ENCODE data around the gene LATS2. TPM values are rescaled to one million over a fixed set of nuclear protein-coding genes. Genes with fewer than 3 reads are reported as not detected.

Gene LATS2
- total RNA-seq, 1 experiment from 2014 or later, result 18.8 TPM

GRCh38 chr13:21012211-21012610 is 49.2 kb downstream of the LATS2 start:
- CTCF ChIA-PET, result no interaction called here
- no peaks in the 10 kb centered on the region for H3K27me3 ChIP-seq (ENCODE audit: insufficient read depth, low read length)
- H3K9ac ChIP-seq (ENCODE audit: low read length), result no peak overlapping the region
- H3K9me2 ChIP-seq (ENCODE audit: insufficient read depth), result no peaks in the 10 kb centered on the region
- POLR2A ChIA-PET, result no interaction called here
- peaks cover 15 to 17% of the 10 kb centered on the region in 2 experiments for H3K4me1 ChIP-seq (ENCODE audit: control insufficient read depth in 1 of 2, insufficient read depth in 2 of 2, low read length in 2 of 2)
- ATAC-seq (no peak), DNase-seq (ENCODE audit: low read depth, low spot score) (no peak)
- peaks cover 83% of the 10 kb centered on the region for H3K79me2 ChIP-seq (ENCODE audit: insufficient read depth, low read length)
- no peaks in the 10 kb centered on the region for H3K9me3 ChIP-seq (ENCODE audit: control insufficient read depth in 1 of 2, insufficient read depth in 1 of 2, low read depth in 1 of 2, low read length in 2 of 2)
- no peak overlapping the region for H3K4me2 ChIP-seq (ENCODE audit: low read length)
- H2AFZ ChIP-seq (ENCODE audit: low read depth, low read length, poor library complexity, severe bottlenecking), result no peak overlapping the region
- intact Hi-C loops (cut with micrococcal nuclease), result no loop called here
- H3K36me3 ChIP-seq (ENCODE audit: control insufficient read depth in 1 of 2, insufficient read depth in 2 of 2, low read length in 2 of 2), result no peaks in the 10 kb centered on the region
- no peak overlapping the region for H3K4me3 ChIP-seq (replicated peaks in 1 of 2; ENCODE audit: low read depth in 1 of 2, low read length in 2 of 2)
- RAD21 ChIA-PET (ENCODE audit: low non-redundant PET in 1 of 2, low total read pairs in 2 of 2, uncharacterized antibody in 2 of 2, unreplicated experiment in 2 of 2), result no interaction called here
- H4K20me1 ChIP-seq (ENCODE audit: insufficient read depth), result no peaks in the 10 kb centered on the region
- BruUV-seq (replicated peaks), result no TSS peak
- TF ChIP-seq SP1 (IDR thresholded peaks at IDR 0.05; ENCODE audit: low read depth), result no peak
- no peak for TF ChIP-seq ZNF274 (IDR thresholded peaks at IDR 0.05; ENCODE audit: low read depth, low read length)
- TF ChIP-seq POLR2A (IDR thresholded peaks at IDR 0.05; ENCODE audit: borderline replicate concordance, extremely low read depth, insufficient read depth, insufficient read length), result no peak
- TF ChIP-seq, protein P1, sequence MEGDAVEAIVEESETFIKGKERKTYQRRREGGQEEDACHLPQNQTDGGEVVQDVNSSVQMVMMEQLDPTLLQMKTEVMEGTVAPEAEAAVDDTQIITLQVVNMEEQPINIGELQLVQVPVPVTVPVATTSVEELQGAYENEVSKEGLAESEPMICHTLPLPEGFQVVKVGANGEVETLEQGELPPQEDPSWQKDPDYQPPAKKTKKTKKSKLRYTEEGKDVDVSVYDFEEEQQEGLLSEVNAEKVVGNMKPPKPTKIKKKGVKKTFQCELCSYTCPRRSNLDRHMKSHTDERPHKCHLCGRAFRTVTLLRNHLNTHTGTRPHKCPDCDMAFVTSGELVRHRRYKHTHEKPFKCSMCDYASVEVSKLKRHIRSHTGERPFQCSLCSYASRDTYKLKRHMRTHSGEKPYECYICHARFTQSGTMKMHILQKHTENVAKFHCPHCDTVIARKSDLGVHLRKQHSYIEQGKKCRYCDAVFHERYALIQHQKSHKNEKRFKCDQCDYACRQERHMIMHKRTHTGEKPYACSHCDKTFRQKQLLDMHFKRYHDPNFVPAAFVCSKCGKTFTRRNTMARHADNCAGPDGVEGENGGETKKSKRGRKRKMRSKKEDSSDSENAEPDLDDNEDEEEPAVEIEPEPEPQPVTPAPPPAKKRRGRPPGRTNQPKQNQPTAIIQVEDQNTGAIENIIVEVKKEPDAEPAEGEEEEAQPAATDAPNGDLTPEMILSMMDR (IDR thresholded peaks at IDR 0.05 in 2 of 3, conservative IDR thresholded peaks at IDR 0.05 in 1 of 3; ENCODE audit: borderline replicate concordance in 1 of 3, insufficient read depth in 1 of 3, low read depth in 2 of 3, low read length in 2 of 3), result no peak
- no peak for TF ChIP-seq CBX3 (IDR thresholded peaks at IDR 0.05; ENCODE audit: low read depth)
- no peak for TF ChIP-seq POLR2AphosphoS5 (IDR thresholded peaks at IDR 0.05; ENCODE audit: low read depth, low read length)
- TF ChIP-seq, protein P2, sequence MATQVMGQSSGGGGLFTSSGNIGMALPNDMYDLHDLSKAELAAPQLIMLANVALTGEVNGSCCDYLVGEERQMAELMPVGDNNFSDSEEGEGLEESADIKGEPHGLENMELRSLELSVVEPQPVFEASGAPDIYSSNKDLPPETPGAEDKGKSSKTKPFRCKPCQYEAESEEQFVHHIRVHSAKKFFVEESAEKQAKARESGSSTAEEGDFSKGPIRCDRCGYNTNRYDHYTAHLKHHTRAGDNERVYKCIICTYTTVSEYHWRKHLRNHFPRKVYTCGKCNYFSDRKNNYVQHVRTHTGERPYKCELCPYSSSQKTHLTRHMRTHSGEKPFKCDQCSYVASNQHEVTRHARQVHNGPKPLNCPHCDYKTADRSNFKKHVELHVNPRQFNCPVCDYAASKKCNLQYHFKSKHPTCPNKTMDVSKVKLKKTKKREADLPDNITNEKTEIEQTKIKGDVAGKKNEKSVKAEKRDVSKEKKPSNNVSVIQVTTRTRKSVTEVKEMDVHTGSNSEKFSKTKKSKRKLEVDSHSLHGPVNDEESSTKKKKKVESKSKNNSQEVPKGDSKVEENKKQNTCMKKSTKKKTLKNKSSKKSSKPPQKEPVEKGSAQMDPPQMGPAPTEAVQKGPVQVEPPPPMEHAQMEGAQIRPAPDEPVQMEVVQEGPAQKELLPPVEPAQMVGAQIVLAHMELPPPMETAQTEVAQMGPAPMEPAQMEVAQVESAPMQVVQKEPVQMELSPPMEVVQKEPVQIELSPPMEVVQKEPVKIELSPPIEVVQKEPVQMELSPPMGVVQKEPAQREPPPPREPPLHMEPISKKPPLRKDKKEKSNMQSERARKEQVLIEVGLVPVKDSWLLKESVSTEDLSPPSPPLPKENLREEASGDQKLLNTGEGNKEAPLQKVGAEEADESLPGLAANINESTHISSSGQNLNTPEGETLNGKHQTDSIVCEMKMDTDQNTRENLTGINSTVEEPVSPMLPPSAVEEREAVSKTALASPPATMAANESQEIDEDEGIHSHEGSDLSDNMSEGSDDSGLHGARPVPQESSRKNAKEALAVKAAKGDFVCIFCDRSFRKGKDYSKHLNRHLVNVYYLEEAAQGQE (IDR thresholded peaks at IDR 0.05; ENCODE audit: low read depth), result no peak
- no peak for TF ChIP-seq MAX (IDR thresholded peaks at IDR 0.05)
- TF ChIP-seq YY1 (IDR thresholded peaks at IDR 0.05; ENCODE audit: extremely low read depth, insufficient replicate concordance, low read depth, low read length), result no peak
- no peak for TF ChIP-seq EZH2 (IDR thresholded peaks at IDR 0.05)
- TF ChIP-seq EZH2phosphoT487 (IDR thresholded peaks at IDR 0.05; ENCODE audit: borderline replicate concordance), result no peak
- TF ChIP-seq ELF1 (IDR thresholded peaks at IDR 0.05; ENCODE audit: borderline replicate concordance, low read depth), result no peak
- no peak overlapping the region for H3K27ac ChIP-seq (ENCODE audit: low read depth, low read length)

All from HCT116 (cell line).